HepG2 (cell line): ENCODE data around the gene DRAP1. TPM values are rescaled to one million over a fixed set of nuclear protein-coding genes. Genes with fewer than 3 reads are reported as not detected.
A peak's percentile ranks its signal among the peaks of the same experiment; 100 is the strongest.

Experiments used
- CBFB ChIP-seq: sonication (generic); formaldehyde crosslinking; IDR thresholded peaks from 2 replicates; pipeline ENCODE4 v1.4.0; 2020; ENCODE audit warnings: missing genetic modification reagents
- CEBPG ChIP-seq: IDR thresholded peaks from 2 replicates; pipeline ENCODE4 v1.6.1; 2016
- ELF1 ChIP-seq: sonication (generic); formaldehyde crosslinking; IDR thresholded peaks from 2 replicates; pipeline ENCODE4 v1.4.0; 2020; ENCODE audit warnings: missing genetic modification reagents
- HNF4A ChIP-seq: sonication (generic); formaldehyde crosslinking; IDR thresholded peaks from 2 replicates; pipeline ENCODE4 v1.4.0; 2020; ENCODE audit warnings: missing genetic modification reagents
- MAF1 ChIP-seq: sonication (generic); formaldehyde crosslinking; IDR thresholded peaks from 2 replicates; pipeline ENCODE4 v1.5.0; 2020; ENCODE audit warnings: missing genetic modification reagents, borderline replicate concordance
- MXD3 ChIP-seq: IDR thresholded peaks from 2 replicates; pipeline ENCODE4 v1.6.1; 2016; ENCODE audit warnings: mild to moderate bottlenecking, missing biosample characterization, missing genetic modification reagents
- NR2C2 ChIP-seq: sonication (generic); formaldehyde crosslinking; IDR thresholded peaks from 2 replicates; pipeline ENCODE4 v1.4.0; 2020; ENCODE audit warnings: missing genetic modification reagents, mild to moderate bottlenecking, moderate library complexity, borderline replicate concordance
- PAX8 ChIP-seq: sonication (generic); formaldehyde crosslinking; IDR thresholded peaks from 2 replicates; pipeline ENCODE4 v1.8.0; 2022; ENCODE audit warnings: mild to moderate bottlenecking, missing genetic modification reagents, borderline replicate concordance
- PTBP1 ChIP-seq: fragments of 200-400 bp; formaldehyde crosslinking; IDR thresholded peaks from 2 replicates; pipeline ENCODE4 v1.6.1; 2018; ENCODE audit warnings: low read length, low read depth; ENCODE audit not compliant: poor library complexity, severe bottlenecking
- SRY ChIP-seq: sonication (generic); formaldehyde crosslinking; IDR thresholded peaks from 2 replicates; pipeline ENCODE4 v1.8.0; 2022; ENCODE audit warnings: mild to moderate bottlenecking, missing genetic modification reagents
- STAG1 ChIP-seq: sonication (generic); formaldehyde crosslinking; IDR thresholded peaks from 2 replicates; pipeline ENCODE4 v1.4.0; 2020; ENCODE audit warnings: missing genetic modification reagents
- TBX3 ChIP-seq: fragments of 450-650 bp; IDR thresholded peaks from 2 replicates; pipeline ENCODE4 v1.6.1; 2017; ENCODE audit warnings: antibody characterized with exemption, mild to moderate bottlenecking, inconsistent platforms, borderline replicate concordance
- TP53 ChIP-seq: sonication (generic); formaldehyde crosslinking; conservative IDR thresholded peaks from 2 replicates; pipeline ENCODE4 v1.4.0; 2020; ENCODE audit warnings: missing genetic modification reagents
- USF2 ChIP-seq, 2 experiments: sonication (generic) in 1 of 2; formaldehyde crosslinking in 1 of 2; IDR thresholded peaks; 2 replicates each; pipeline versions ENCODE4 v1.5.1 to v1.6.1; 2011 to 2020; ENCODE audit warnings: borderline replicate concordance in 1 of 2, low read depth in 1 of 2, low read length in 1 of 2, mild to moderate bottlenecking in 1 of 2, missing genetic modification reagents in 1 of 2, moderate library complexity in 1 of 2
- ZNF205 ChIP-seq: IDR thresholded peaks from 2 replicates; pipeline ENCODE4 v1.6.1; 2018; ENCODE audit warnings: missing biosample characterization, missing genetic modification reagents
- ZNF260 ChIP-seq: sonication (generic); formaldehyde crosslinking; IDR thresholded peaks from 2 replicates; pipeline ENCODE4 v1.4.0; 2020; ENCODE audit warnings: missing genetic modification reagents, low read depth, mild to moderate bottlenecking, borderline replicate concordance
- ZNF263 ChIP-seq: sonication (generic); formaldehyde crosslinking; IDR thresholded peaks from 2 replicates; pipeline ENCODE4 v1.4.0; 2020; ENCODE audit warnings: missing genetic modification reagents
- ZNF3 ChIP-seq: IDR thresholded peaks from 2 replicates; pipeline ENCODE4 v1.7.0; 2017; ENCODE audit warnings: inconsistent platforms
- ZNF605 ChIP-seq: sonication (generic); formaldehyde crosslinking; IDR thresholded peaks from 2 replicates; pipeline ENCODE4 v1.8.0; 2022; ENCODE audit warnings: mild to moderate bottlenecking, missing genetic modification reagents
- ZSCAN30 ChIP-seq: sonication (generic); formaldehyde crosslinking; IDR thresholded peaks from 2 replicates; pipeline ENCODE4 v1.5.0; 2020; ENCODE audit warnings: mild to moderate bottlenecking, missing genetic modification reagents
- polyA plus RNA-seq, 8 experiments: library from polyadenylated mRNA; depleted of rRNA in 3 of 8; stranded (reverse) in 7 of 8; unstranded in 1 of 8; fragments of >200 nt; fragmentation: Illumina TruSeq in 4 of 8; extraction: Trizol in 4 of 8; gene quantifications; 2 replicates each; pipeline versions ENCODE4 v1.2.1 to v1.2.3, GENCODE V29; 2011 to 2016; ENCODE audit warnings: low read depth in 4 of 8, missing spikeins in 1 of 8, mixed read lengths in 1 of 8; ENCODE audit not compliant: insufficient read depth in 1 of 8
- total RNA-seq, 5 experiments: library from RNA; depleted of rRNA; stranded (reverse); fragments of >200 nt; fragmentation: Illumina TruSeq; extraction: Trizol; gene quantifications; 2 replicates each; pipeline ENCODE4 v1.2.3, GENCODE V29; 2016; ENCODE audit warnings: low read depth in 1 of 5
- TF ChIP-seq, protein P1 (sequence below): IDR thresholded peaks from 2 replicates; pipeline ENCODE4 v1.6.1; 2012; ENCODE audit warnings: inconsistent platforms
- TF ChIP-seq, protein P2 (sequence below): sonication (generic); formaldehyde crosslinking; IDR thresholded peaks from 2 replicates; pipeline ENCODE4 v1.5.0; 2020; ENCODE audit warnings: missing genetic modification reagents
- TF ChIP-seq, protein P3 (sequence below): sonication (generic); formaldehyde crosslinking; IDR thresholded peaks from 2 replicates; pipeline ENCODE4 v1.5.0; 2020; ENCODE audit warnings: mild to moderate bottlenecking, missing genetic modification reagents, moderate library complexity
- TF ChIP-seq, protein P4 (sequence below): sonication (generic); formaldehyde crosslinking; IDR thresholded peaks from 2 replicates; pipeline ENCODE4 v1.4.0; 2020; ENCODE audit warnings: mild to moderate bottlenecking, missing genetic modification reagents

DRAP1 gene
- total and polyA plus RNA-seq, 2 of the 13 experiments (the other 11 are each of a cell fraction or from before 2014, with no cell fraction given), result 46.8 to 52.3 TPM

DNA sequence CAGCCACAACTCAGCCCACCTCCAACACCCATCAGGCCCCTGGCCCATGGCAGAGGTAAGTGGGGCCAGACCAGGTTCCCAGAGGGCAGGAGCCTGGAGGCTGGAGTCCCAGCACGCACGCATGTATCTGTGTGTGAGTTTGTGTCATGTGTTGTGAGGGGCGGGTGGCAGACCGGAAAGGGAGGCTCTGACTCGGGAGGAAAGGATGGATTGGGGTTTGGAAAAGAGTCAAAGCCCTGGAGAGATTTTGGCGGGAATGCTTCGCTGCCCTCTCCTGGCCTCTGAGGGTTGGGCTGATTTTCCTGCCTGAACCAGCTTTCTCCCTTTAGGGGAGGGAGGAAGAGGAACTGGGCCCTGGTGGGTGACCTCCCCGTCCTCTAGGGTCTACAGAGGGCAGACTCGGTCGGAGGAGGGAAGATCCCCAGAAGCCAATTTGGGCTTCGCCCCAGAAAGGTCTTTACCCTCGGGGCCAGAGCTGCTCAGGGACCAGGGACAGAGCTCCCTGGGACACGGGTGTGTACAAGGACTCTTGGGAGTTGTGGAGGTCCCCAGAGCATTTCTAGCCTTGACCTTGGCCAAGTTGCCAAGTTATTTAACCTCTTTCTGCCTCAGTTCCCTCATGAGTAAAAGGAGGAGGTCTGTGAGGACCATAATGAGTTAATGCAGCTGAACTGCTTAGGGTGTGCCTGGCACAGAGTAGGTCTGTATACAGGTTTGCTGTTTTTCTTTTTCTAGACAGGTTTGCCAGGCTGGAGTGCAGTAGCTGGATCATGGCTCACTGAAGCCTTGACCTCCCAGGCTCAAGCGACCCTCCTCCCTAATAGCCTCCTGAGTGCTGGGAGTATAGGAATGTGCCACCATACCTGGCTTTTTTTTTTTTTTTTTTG lies 7.3 kb upstream of the DRAP1 start (continued):
- TF ChIP-seq PAX8 (no peak), MXD3 (CRISPR knock-in tag) (no peak), SRY (CRISPR knock-in tag) (0 out of 2 replicates have a peak, but pooled peaks have one; percentile 17), ZNF205 (CRISPR knock-in tag) (no peak), ELF1 (CRISPR knock-in tag) (no peak), ZNF3 (CRISPR knock-in tag) (no peak), NR2C2 (CRISPR knock-in tag) (no peak), CBFB (no peak), USF2 (IDR thresholded peaks at IDR 0.05; ENCODE audit: low read depth, low read length) (no peak), USF2 (CRISPR knock-in tag; IDR thresholded peaks at IDR 0.05; ENCODE audit: borderline replicate concordance) (no peak), HNF4A (CRISPR knock-in tag) (no peak), ZNF260 (no peak), CEBPG (CRISPR knock-in tag) (no peak), ZSCAN30 (no peak), ZNF605 (0 out of 2 replicates have a peak, but pooled peaks have one; percentile 35), ZNF263 (no peak), MAF1 (CRISPR knock-in tag) (no peak), TBX3 (no peak), PTBP1 (no peak), STAG1 (CRISPR knock-in tag) (peak; percentile 28), TP53 (CRISPR knock-in tag) (no peak)
- TF ChIP-seq, protein P1, sequence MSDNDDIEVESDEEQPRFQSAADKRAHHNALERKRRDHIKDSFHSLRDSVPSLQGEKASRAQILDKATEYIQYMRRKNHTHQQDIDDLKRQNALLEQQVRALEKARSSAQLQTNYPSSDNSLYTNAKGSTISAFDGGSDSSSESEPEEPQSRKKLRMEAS, result no peak; the same call in 1 of the 2 replicates
- TF ChIP-seq, protein P2, sequence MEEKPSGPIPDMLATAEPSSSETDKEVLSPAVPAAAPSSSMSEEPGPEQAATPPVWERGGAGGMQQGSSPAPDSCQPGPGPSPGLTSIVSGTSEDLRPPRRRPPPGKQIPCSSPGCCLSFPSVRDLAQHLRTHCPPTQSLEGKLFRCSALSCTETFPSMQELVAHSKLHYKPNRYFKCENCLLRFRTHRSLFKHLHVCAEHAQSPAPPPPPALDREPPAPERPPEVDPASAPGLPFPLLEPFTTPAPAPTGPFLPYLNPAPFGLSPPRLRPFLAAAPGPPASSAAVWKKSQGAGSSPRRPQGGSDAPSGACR (CRISPR knock-in tag), result no peak
- TF ChIP-seq, protein P3, sequence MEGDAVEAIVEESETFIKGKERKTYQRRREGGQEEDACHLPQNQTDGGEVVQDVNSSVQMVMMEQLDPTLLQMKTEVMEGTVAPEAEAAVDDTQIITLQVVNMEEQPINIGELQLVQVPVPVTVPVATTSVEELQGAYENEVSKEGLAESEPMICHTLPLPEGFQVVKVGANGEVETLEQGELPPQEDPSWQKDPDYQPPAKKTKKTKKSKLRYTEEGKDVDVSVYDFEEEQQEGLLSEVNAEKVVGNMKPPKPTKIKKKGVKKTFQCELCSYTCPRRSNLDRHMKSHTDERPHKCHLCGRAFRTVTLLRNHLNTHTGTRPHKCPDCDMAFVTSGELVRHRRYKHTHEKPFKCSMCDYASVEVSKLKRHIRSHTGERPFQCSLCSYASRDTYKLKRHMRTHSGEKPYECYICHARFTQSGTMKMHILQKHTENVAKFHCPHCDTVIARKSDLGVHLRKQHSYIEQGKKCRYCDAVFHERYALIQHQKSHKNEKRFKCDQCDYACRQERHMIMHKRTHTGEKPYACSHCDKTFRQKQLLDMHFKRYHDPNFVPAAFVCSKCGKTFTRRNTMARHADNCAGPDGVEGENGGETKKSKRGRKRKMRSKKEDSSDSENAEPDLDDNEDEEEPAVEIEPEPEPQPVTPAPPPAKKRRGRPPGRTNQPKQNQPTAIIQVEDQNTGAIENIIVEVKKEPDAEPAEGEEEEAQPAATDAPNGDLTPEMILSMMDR (CRISPR knock-in tag), result peak; percentile 53
- TF ChIP-seq, protein P4, sequence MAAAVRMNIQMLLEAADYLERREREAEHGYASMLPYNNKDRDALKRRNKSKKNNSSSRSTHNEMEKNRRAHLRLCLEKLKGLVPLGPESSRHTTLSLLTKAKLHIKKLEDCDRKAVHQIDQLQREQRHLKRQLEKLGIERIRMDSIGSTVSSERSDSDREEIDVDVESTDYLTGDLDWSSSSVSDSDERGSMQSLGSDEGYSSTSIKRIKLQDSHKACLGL, result no peak
